Prostate gland (tissue), 2 donors: ENCODE data around the gene ZBTB25. TPM values are rescaled to one million over a fixed set of nuclear protein-coding genes. Genes with fewer than 3 reads are reported as not detected.

Source experiments
- DNase-seq: peaks from one replicate; pipeline ENCODE4 v3.0.0-alpha.2; 2019; ENCODE audit warnings: low spot score
- H3K27ac ChIP-seq, 2 donors: fragments of 200-600 bp; sonication (generic); 2 replicates each; pipeline ENCODE4 v1.5.1; 2017 to 2019
- H3K27me3 ChIP-seq: fragments of 200-600 bp; sonication (generic); replicated peaks from 2 replicates; pipeline ENCODE4 v1.5.1; 2019; ENCODE audit not compliant: insufficient read depth
- H3K36me3 ChIP-seq, 2 donors: fragments of 200-600 bp; sonication (generic); 1 replicate in 1 of 2; 2 replicates in 1 of 2; pipeline versions ENCODE4 v1.5.1 to v1.8.1; 2017 to 2019
- H3K4me1 ChIP-seq: fragments of 200-600 bp; sonication (generic); replicated peaks from 2 replicates; pipeline ENCODE4 v1.5.1; 2019
- H3K4me3 ChIP-seq, 2 donors: fragments of 200-600 bp; sonication (generic); 2 replicates each; pipeline ENCODE4 v1.5.1; 2017 to 2019
- H3K9me3 ChIP-seq: fragments of 200-600 bp; sonication (generic); 2 replicates; pipeline ENCODE4 v1.5.1; 2017
- CTCF ChIP-seq, 4 experiments: fragments of 200-600 bp in 2 of 4; fragments of 450-650 bp in 2 of 4; sonication (generic) in 2 of 4; IDR thresholded peaks; 1 replicate in 3 of 4; 2 replicates in 1 of 4; pipeline ENCODE4 v1.5.1; 2016 to 2019; ENCODE audit warnings: antibody characterized with exemption in 4 of 4, mild to moderate bottlenecking in 2 of 4, moderate library complexity in 2 of 4
- POLR2A ChIP-seq: fragments of 450-650 bp; IDR thresholded peaks from one replicate; pipeline ENCODE4 v1.6.1; 2016; ENCODE audit warnings: antibody characterized with exemption, mild to moderate bottlenecking
- POLR2AphosphoS5 ChIP-seq: sonication (generic); formaldehyde crosslinking; IDR thresholded peaks from one replicate; pipeline ENCODE4 v1.6.1; 2017; ENCODE audit warnings: antibody characterized with exemption
- WGBS: methylation state at CpG from one replicate; pipeline ENCODE4 v1.1.5; 2018; 5-methylcytosine and 5-hydroxymethylcytosine counted together
- intact Hi-C: fragments of 100-400 bp; cut with DNase I; formaldehyde crosslinking; loops from one replicate; pipeline ENCODE4 v1.14.2; 2022
- total RNA-seq, 2 donors: library from RNA; depleted of rRNA; stranded (reverse); fragments of >200 nt; gene quantifications; one replicate each; pipeline ENCODE4 v1.1.0, GENCODE V29; 2016

The ZBTB25 gene
- total RNA-seq, 2 donors from 2014 or later: 10.2 to 20.2 TPM

GRCh38 chr14:64508215-64508776 is 4.7 kb upstream of the ZBTB25 start:
- H3K4me1 ChIP-seq: peaks cover 24% of the 10 kb centered on the region

DNA sequence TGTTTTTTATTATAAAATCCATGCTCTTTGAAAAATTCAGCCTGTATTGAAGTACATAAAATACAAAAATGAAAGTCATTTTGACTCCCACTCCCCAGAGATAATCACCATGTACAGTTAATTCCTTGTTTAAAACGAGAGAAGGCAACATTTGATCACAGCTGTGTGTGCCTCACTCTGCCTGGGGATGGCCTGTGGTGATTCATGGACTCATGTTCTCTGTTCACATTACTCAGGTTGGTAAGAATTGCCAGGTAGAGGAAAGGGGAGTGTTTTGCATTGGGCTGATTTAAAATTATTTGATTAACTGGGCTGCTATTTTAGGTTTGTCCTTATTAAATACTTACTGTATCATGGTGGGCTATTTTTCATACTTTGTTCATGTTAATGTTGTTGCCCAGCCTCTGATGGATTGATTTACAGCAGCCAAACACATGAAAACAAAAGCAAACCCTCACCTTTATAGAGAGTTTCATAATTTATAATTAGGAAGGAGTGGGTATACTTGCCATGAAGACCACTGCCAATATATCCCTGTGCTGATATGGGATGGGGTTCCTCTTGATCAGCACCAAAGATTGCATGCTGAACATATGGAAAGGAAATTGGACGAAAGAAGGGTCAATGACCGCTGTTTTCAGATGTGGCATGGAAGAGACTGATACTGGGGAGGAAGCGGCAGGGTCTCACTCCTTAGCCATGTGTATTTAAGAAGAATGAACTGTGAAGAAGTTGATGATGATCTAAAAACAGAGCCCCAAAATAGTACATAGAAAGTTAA is 3.9 kb upstream of the ZBTB25 start:
- Histone ChIP-seq H3K27me3 (no peaks in the 10 kb centered on the region), H3K9me3 (no peaks in the 10 kb centered on the region), H3K36me3 (no peaks in the 10 kb centered on the region), H3K4me3 (peak overlapping the region in 1 of 2 donors; percentile 92), H3K27ac (peak overlapping the region; percentile 98 to 99), H3K4me1 (peaks cover 22% of the 10 kb centered on the region)
- no peak for TF ChIP-seq POLR2AphosphoS5
- no peak for TF ChIP-seq POLR2A
- TF ChIP-seq CTCF (IDR thresholded peaks at IDR 0.05): no peak
- 75% methylated on average over 4 of the region's 4 CpGs for WGBS
- intact Hi-C loops: no loop called here
- DNase-seq: no peak

More at GRCh38 chr14:64508215-64508776, 4.7 kb upstream of the ZBTB25 start:
- Histone ChIP-seq H3K36me3 (no peaks in the 10 kb centered on the region), H3K27ac (peak overlapping the region; percentile 53 to 98), H3K27me3 (no peaks in the 10 kb centered on the region), H3K9me3 (no peaks in the 10 kb centered on the region), H3K4me3 (no peak overlapping the region)
- 25% methylated on average over 1 of the region's 1 CpG for WGBS
- DNase-seq: no peak
- intact Hi-C loops: no loop called here
- TF ChIP-seq CTCF (IDR thresholded peaks at IDR 0.05) (no peak), POLR2AphosphoS5 (no peak), POLR2A (no peak)

GRCh38 chr14:64506721-64507120 is 3.1 kb upstream of the ZBTB25 start:
- peaks cover 14% of the 10 kb centered on the region for H3K4me1 ChIP-seq
- H3K36me3 ChIP-seq: no peaks in the 10 kb centered on the region
- WGBS: 38% methylated on average over 3 of the region's 3 CpGs
- TF ChIP-seq POLR2AphosphoS5 (no peak), CTCF (IDR thresholded peaks at IDR 0.05) (no peak), POLR2A (no peak)
- H3K27ac ChIP-seq: peak overlapping the region; percentile 98 to 99
- peak overlapping the region in 1 of 2 donors; percentile 92 for H3K4me3 ChIP-seq
- no peaks in the 10 kb centered on the region for H3K9me3 ChIP-seq
- no peak for DNase-seq
- no peaks in the 10 kb centered on the region for H3K27me3 ChIP-seq
- intact Hi-C loops: no loop called here

GRCh38 chr14:64504897-64505794 is 1.5 kb upstream of the ZBTB25 start:
- no peaks in the 10 kb centered on the region for H3K27me3 ChIP-seq
- peaks cover 6% of the 10 kb centered on the region for H3K4me1 ChIP-seq
- H3K4me3 ChIP-seq: peak overlapping the region; percentile 87 to 92
- peak overlapping the region; percentile 98 to 99 for H3K27ac ChIP-seq
- no peaks in the 10 kb centered on the region for H3K36me3 ChIP-seq
- WGBS: under 1% methylated on average over 53 of the region's 68 CpGs
- peak; percentile 91 for DNase-seq
- TF ChIP-seq POLR2AphosphoS5 (peak; percentile 68), POLR2A (peak; percentile 61), CTCF (IDR thresholded peaks at IDR 0.05) (peak in 2 of 4 experiments; percentile 2 to 5)
- intact Hi-C loops: no loop called here
- H3K9me3 ChIP-seq: no peaks in the 10 kb centered on the region
